Vagina (tissue), 2 donors: ENCODE results near the gene TMEM213.

Experiments
- CTCF ChIP-seq, 3 experiments: fragments of 450-650 bp in 2 of 3; fragments of 200-600 bp in 1 of 3; sonication (generic) in 1 of 3; IDR thresholded peaks; one replicate each; pipeline ENCODE4 v1.5.1; 2017 to 2019; ENCODE audit warnings: antibody characterized with exemption in 3 of 3, mild to moderate bottlenecking in 2 of 3, moderate library complexity in 2 of 3
- POLR2A ChIP-seq, 2 donors: fragments of 450-650 bp; IDR thresholded peaks; one replicate each; pipeline ENCODE4 v1.6.1; 2017; ENCODE audit warnings: antibody characterized with exemption in 2 of 2, mild to moderate bottlenecking in 2 of 2, moderate library complexity in 2 of 2
- POLR2AphosphoS5 ChIP-seq, 2 donors: sonication (generic); formaldehyde crosslinking; IDR thresholded peaks; one replicate each; pipeline ENCODE4 v1.9.0; 2017; ENCODE audit warnings: antibody characterized with exemption in 2 of 2, mild to moderate bottlenecking in 2 of 2, low read depth in 1 of 2; ENCODE audit not compliant: insufficient read depth in 1 of 2

- TF ChIP-seq CTCF (IDR thresholded peaks at IDR 0.05) (no peak), POLR2AphosphoS5 (IDR thresholded peaks at IDR 0.05; ENCODE audit: insufficient read depth in 1 of 2, low read depth in 1 of 2) (no peak), POLR2A (IDR thresholded peaks at IDR 0.05) (no peak)
Observed at GRCh38 chr7:138753150-138753518, 44.7 kb upstream of the TMEM213 start.
